OCI-LY7 (cell line): ENCODE measurements around the gene ISG15. TPM values are rescaled to one million over a fixed set of nuclear protein-coding genes. Genes with fewer than 3 reads are reported as not detected.
"Not testable (repeated sequence)": the region's sequence is repeated elsewhere in the genome, so short reads cannot be mapped to it uniquely, and the experiment has no call there.

Source experiments
- BruUV-seq: library from RNA; stranded (reverse); fragments of 400-500 nt; replicated peaks from 2 replicates; lab custom pipeline; 2021; lab: Mats Ljungman, UMichigan
- CTCF ChIA-PET: fragments of 300-600 bp; sonication (Branson Sonifier 250); formaldehyde crosslinking; loops from one replicate; lab custom pipeline; 2022; ENCODE audit warnings: antibody characterized with exemption; ENCODE audit not compliant: unreplicated experiment; lab: Charles Lee
- POLR2A ChIA-PET: fragments of 300-600 bp; sonication (Branson Sonifier 250); formaldehyde crosslinking; loops from one replicate; lab custom pipeline; 2022; ENCODE audit warnings: antibody characterized with exemption; lab: Charles Lee
- DNase-seq: peaks from one replicate; pipeline ENCODE4 v3.0.0-alpha.2; 2015; ENCODE audit warnings: low spot score
- H2AFZ ChIP-seq: fragments of 200-600 bp; sonication (generic), shearing (Covaris generic); 2 replicates; pipeline ENCODE4 v1.6.1; 2014; ENCODE audit warnings: mild to moderate bottlenecking, antibody characterized with exemption, low read length, moderate library complexity
- H3K27ac ChIP-seq: fragments of 200-600 bp; sonication (generic); 2 replicates; pipeline ENCODE4 v1.5.1; 2014; ENCODE audit warnings: mixed run types, low read depth, mild to moderate bottlenecking, moderate library complexity, low read length, inconsistent platforms; ENCODE audit not compliant: poor library complexity, severe bottlenecking
- H3K36me3 ChIP-seq: fragments of 200-600 bp; sonication (generic); 2 replicates; pipeline ENCODE4 v1.6.1; 2014; ENCODE audit warnings: mild to moderate bottlenecking, antibody characterized with exemption, low read length, moderate library complexity, mixed read lengths; ENCODE audit not compliant: insufficient read depth
- H3K4me1 ChIP-seq: fragments of 200-600 bp; sonication (generic); 2 replicates; pipeline ENCODE4 v1.5.1; 2014; ENCODE audit warnings: mild to moderate bottlenecking, low read length; ENCODE audit not compliant: insufficient read depth, poor library complexity, severe bottlenecking
- H3K4me2 ChIP-seq: fragments of 200-600 bp; sonication (generic); 2 replicates; pipeline ENCODE4 v1.6.1; 2014; ENCODE audit warnings: mild to moderate bottlenecking, low read length
- H3K4me3 ChIP-seq: fragments of 200-600 bp; sonication (generic); 2 replicates; pipeline ENCODE4 v1.5.1; 2014; ENCODE audit warnings: mild to moderate bottlenecking, low read depth, low read length; ENCODE audit not compliant: poor library complexity, severe bottlenecking
- H3K79me2 ChIP-seq: fragments of 200-600 bp; sonication (generic); 2 replicates; pipeline ENCODE4 v1.6.1; 2016; ENCODE audit warnings: low read depth, mild to moderate bottlenecking, low read length, moderate library complexity, mixed read lengths; ENCODE audit not compliant: insufficient read depth
- H3K9me2 ChIP-seq: fragments of 200-600 bp; sonication (generic); 2 replicates; pipeline ENCODE4 v1.6.1; 2016; ENCODE audit warnings: mild to moderate bottlenecking, low read length, mixed read lengths; ENCODE audit not compliant: insufficient read depth
- H3K9me3 ChIP-seq: fragments of 200-600 bp; sonication (generic); 2 replicates; pipeline ENCODE4 v1.6.1; 2014; ENCODE audit warnings: mild to moderate bottlenecking, mixed run types, low read length, mixed read lengths
- H4K20me1 ChIP-seq: fragments of 200-600 bp; sonication (generic); 2 replicates; pipeline ENCODE4 v1.6.1; 2014; ENCODE audit warnings: mild to moderate bottlenecking, antibody characterized with exemption, low read length, moderate library complexity, mixed read lengths; ENCODE audit not compliant: insufficient read depth
- CTCF ChIP-seq: fragments of 200-600 bp; sonication (generic); conservative IDR thresholded peaks from 2 replicates; pipeline ENCODE4 v1.5.1; 2014; ENCODE audit warnings: mild to moderate bottlenecking, antibody characterized with exemption, low read length, moderate library complexity, mixed read lengths
- EZH2phosphoT487 ChIP-seq: fragments of 200-600 bp; sonication (generic); IDR thresholded peaks from 2 replicates; pipeline ENCODE4 v1.6.1; 2018; ENCODE audit warnings: low read depth, borderline replicate concordance, mild to moderate bottlenecking, mixed run types, antibody characterized with exemption, low read length, moderate library complexity, mixed read lengths
- intact Hi-C: fragments of 100-400 bp; cut with micrococcal nuclease; formaldehyde crosslinking; loops from one replicate; pipeline ENCODE4 v1.10.0; 2022; ENCODE audit not compliant: unreplicated experiment
- total RNA-seq, 2 experiments: library from RNA; depleted of rRNA in 1 of 2; stranded (reverse); fragments of >200 nt in 1 of 2; shearing (Covaris generic) in 1 of 2; gene quantifications; 2 replicates each; pipeline ENCODE4 v1.2.3, GENCODE V29; 2014 to 2022

The ISG15 gene
- total RNA-seq, 2 experiments from 2014 or later: 65.4 to 110 TPM

- Histone ChIP-seq H4K20me1 (no peaks in the 10 kb centered on the region), H3K79me2 (no peaks in the 10 kb centered on the region), H2AFZ (no peak overlapping the region), H3K4me3 (no peak overlapping the region), H3K9me2 (no peaks in the 10 kb centered on the region), H3K36me3 (no peaks in the 10 kb centered on the region), H3K4me2 (no peak overlapping the region), H3K4me1 (no peaks in the 10 kb centered on the region), H3K27ac (no peak overlapping the region), H3K9me3 (0 out of 2 replicates have a peak, but pooled peaks cover 2% of the 10 kb centered on the region)
- no peak for TF ChIP-seq EZH2phosphoT487
- ChIA-PET CTCF (no interaction called here), POLR2A (no interaction called here)
- no peak for DNase-seq
- intact Hi-C loops: no loop called here
- no TSS peak for BruUV-seq
Observed at GRCh38 chr1:1006305-1007159, 6.8 kb upstream of the ISG15 start.

- H3K79me2 ChIP-seq, H3K9me3 ChIP-seq, H3K4me2 ChIP-seq, H3K9me2 ChIP-seq, H3K36me3 ChIP-seq, H2AFZ ChIP-seq, H3K4me3 ChIP-seq, H3K27ac ChIP-seq, intact Hi-C loops, DNase-seq, CTCF ChIA-PET, POLR2A ChIA-PET, BruUV-seq, H4K20me1 ChIP-seq: not testable (repeated sequence)
- H3K4me1 ChIP-seq: peaks cover 18% of the 10 kb centered on the region
Observed at GRCh38 chr1:1010131-1010530, 3.2 kb upstream of the ISG15 start.

GRCh38 chr1:1011396-1011949, 1.8 kb upstream of the ISG15 start:
- no peak overlapping the region for H2AFZ ChIP-seq
- intact Hi-C loops: no loop called here
- no peak for DNase-seq
- H3K27ac ChIP-seq: no peak overlapping the region
- H3K4me2 ChIP-seq: no peak overlapping the region
- no peaks in the 10 kb centered on the region for H3K79me2 ChIP-seq
- H3K4me1 ChIP-seq: peaks cover 22% of the 10 kb centered on the region
- ChIA-PET POLR2A (no interaction called here), CTCF (no interaction called here)
- no peak overlapping the region for H3K4me3 ChIP-seq
- BruUV-seq: no TSS peak
- no peaks in the 10 kb centered on the region for H3K9me2 ChIP-seq
- H3K36me3 ChIP-seq: no peaks in the 10 kb centered on the region
- H4K20me1 ChIP-seq: no peaks in the 10 kb centered on the region
- H3K9me3 ChIP-seq: 0 out of 2 replicates have a peak, but pooled peaks cover 3% of the 10 kb centered on the region
- TF ChIP-seq EZH2phosphoT487 (no peak), CTCF (no peak)

- BruUV-seq: TSS peak; percentile 87
- peaks cover 22% of the 10 kb centered on the region for H3K4me1 ChIP-seq
- intact Hi-C loops, H3K9me2 ChIP-seq, H3K9me3 ChIP-seq, DNase-seq, H3K79me2 ChIP-seq, H4K20me1 ChIP-seq, POLR2A ChIA-PET, H3K36me3 ChIP-seq: not testable (repeated sequence)
- H3K27ac ChIP-seq: peak overlapping the region; percentile 63
- H3K4me2 ChIP-seq: peak overlapping the region; percentile 85
- CTCF ChIA-PET: interaction anchor here (1.4 kb wide), 1 partner anchor 51 kb away, joined by 4 read pairs; no protein-coding TSS in a partner anchor
- peak overlapping the region; percentile 98 for H2AFZ ChIP-seq
- peak overlapping the region; percentile 75 for H3K4me3 ChIP-seq
Observed at GRCh38 chr1:1012736-1013104, 577 bp upstream of the ISG15 start.
